Fibroblast of skin of right quadriceps (primary cell): ENCODE results near the gene IFT172.
"Not testable (repeated sequence)": the region's sequence is repeated elsewhere in the genome, so short reads cannot be mapped to it uniquely, and the experiment has no call there.

Experiments used
- DNase-seq: peaks from one replicate; pipeline ENCODE4 v3.0.0-alpha.2; 2013

IFT172 gene

DNA sequence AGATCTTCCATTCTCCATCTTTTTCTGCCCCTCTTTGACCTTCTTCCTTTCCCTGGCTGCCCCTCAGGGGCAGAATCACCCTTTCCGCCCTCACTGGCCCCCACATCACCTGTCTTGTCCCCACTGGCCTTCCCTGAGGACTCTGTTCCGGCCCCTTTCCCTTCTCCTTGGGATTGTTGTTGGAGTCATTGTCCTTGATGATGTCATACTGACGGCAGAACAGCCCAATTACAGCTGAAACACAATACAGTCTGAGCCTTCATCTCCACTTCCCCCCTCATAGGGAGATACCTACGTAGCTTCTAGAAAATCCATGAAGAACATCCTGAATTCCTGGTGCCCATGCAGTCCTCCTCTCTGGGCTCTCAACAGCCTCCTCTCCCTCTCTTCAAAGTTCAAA, 3.0 kb upstream of the IFT172 start:
- DNase-seq = no peak

DNA sequence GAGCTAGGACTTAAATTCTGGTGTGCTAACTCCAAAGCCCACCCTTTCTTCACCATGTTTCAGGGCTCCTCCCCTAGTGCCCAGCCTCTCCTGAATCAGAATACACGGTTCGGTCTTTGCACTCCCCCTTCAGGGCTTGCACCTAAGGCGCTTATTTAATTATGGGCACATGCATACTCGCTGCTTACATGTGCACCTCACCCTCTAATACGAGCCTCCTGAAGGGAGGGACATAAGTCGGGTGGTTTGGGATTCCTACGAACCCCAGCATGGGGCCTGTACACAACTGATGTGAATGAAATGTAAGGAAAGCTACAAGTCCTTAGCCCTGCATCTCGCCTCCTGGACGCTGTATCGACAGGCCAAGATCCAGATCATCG, 435 bp downstream of the IFT172 start:
- peak; percentile 10 for DNase-seq

DNA sequence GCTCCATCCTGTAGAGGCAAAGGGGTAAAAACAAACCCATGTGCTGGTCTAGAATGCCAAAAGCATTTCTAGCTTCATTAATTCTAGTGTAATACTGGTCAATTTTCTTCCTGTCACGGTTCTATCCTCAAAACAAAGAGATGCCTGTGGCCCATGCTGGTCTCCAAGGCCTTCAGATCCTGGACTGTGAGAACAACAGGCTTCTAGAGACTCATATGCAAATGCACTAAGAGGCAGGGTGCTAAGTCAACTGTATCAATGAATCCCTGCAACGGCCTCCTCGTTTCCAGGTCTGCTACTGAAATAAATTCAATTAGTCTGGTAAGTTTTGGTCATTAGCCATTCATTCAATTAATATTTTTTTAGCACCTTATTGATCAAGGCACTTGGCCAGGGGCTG, 4.0 kb downstream of the IFT172 start:
- no peak for DNase-seq

DNA sequence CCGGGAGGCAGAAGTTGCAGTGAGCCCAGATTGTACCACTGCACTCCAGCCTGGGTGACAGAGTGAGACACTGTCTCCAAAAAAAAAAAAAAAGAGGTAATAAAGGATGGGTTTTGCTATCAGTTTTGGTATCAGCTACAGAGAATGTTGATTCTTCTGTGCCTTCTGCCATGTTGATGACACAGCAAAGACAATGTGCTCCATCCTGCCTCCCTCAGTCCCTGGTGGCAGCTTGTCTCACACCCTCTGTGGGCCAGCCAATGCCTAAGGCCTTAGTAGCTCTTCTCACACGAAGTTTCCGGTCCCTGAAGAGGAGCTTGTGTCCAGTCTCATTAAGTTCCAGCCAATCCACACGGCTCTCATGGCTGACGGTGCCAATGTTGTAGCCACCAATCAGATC, 17.6 kb downstream of the IFT172 start:
- no peak for DNase-seq

DNA sequence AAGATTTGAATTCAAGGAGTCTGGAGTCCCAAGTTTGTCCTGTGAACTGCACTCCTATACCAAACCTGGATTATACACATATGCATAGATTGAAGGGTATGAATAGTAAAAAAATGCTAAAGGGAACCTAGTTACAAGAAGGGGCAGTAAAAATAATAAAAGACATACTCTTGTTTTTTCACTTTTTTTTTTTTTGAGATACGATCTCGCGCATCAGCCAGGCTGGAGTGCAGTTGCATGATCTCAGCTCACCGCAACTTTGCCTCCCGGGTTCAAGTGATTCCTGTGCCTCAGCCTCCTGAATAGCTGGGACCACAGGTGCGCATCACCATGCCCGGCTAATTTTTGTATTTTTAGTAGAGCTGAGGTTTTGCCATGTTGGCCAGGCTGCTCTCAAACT, 25.1 kb downstream of the IFT172 start:
- DNase-seq = no peak

DNA sequence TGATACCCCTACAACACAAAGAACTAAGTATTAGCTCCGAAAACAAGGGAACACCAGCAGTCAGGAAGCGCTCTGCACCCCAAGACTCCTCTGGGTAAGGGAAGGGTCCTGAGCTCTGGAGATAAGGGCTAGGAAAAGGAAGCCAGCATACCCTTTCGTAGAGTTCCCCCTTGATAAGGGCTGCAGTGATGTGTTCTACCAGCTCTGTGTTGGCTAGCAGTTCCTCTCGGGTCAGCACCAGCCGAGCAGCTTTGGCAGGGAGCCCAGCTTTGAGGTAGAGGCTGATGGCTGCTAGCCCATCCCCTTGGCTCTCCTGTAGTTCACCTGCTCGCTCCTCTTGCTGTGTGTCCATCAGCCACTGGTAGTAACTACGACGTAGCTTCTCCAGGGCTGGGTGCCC, 28.4 kb downstream of the IFT172 start:
- DNase-seq = no peak

DNA sequence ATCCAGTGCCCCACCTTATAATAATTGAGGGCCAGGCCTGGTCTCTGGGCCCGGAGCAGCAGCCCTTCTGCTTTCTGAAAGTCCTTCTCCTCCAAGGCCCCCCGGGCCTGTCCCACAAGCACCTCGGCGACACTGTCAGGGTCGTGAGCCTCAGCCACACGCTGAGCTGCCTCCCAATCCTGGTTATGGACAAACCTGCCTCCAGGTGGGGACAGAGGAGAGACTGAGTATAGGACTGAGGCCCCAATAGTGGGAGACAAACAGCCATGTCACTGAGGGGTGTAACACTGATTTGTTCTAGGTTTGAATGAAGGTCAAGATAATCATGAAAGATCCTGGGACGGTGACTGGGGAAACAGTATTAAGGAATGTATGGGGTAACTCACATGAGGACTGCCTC, 35.6 kb downstream of the IFT172 start:
- DNase-seq = no peak

DNA sequence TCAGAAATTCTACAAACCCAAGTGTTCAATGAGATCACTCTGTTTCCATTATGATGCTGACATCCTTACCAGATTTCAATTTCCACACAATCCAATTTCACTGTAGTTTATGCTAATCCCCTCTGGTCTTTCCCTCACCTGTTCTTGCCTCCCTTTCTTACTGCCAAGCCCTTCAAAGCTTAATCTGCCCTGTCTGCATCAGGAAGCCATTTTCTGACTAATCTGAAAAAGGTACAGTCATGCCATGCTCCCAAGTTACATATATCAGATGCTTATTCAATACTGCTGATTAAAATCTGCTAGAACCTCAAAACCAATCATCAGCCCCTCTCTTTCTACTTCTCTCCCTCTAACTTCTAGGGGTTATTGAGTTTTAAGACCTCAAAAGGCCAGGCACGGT, 38.4 kb downstream of the IFT172 start:
- no peak for DNase-seq

DNA sequence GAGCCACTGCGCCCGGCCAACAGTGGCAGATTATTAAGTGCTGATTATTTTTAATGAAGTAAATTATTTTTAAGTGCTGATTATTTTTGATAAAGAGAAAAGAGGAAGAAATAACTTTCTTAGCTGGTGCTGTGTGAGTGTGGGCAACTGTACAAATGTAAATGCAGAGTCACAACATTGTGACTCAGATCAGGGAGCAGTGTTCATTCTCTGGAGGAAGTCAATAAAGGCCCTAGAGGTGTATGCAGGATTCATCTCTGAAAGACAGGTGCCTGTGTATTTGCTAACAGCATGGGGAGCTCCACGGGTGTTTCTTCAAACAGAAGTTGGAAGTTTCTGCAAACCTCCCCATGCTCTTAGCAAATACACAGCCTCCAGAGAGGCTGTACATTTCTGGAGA, 41.2 kb downstream of the IFT172 start:
- no peak for DNase-seq

DNA sequence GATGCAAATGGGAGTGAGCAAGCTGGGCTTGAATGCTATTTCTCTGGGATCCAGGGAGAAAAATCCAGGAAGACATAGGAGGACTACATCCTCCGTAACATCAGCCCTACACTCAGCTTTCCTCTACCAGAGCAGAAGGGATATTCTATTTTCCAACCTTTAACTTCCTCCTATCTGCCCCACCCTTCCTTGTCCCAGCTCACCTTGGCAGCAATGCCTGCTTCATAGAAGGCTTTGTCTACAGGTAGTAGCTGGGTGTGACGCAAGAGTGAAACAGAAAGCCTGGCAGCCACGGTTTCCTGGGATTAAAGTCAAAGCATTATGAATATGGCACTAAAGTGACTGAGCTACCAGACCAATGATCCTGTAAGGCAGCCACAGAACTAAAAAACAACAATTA, 43.5 kb downstream of the IFT172 start:
- DNase-seq = no peak

DNA sequence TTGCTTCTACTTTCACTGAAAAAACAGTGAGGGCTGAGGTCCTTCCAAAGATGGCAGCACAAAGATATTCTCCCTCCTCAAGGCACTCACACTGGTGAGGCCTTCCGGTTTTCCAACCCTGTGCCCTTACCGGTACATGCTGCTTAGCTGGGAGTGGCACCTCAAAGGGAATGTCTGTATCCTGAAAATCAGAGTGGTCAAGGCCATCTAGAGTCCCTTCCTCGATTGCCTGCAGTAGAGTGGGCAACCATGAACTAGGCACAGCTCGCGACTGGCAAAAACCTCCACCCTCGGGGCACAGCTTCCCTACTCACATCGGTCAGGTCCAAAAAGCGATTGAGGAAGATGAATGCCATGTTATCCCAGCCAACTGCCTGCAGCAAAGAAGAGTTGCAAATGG, 43.9 kb downstream of the IFT172 start:
- no peak for DNase-seq

DNA sequence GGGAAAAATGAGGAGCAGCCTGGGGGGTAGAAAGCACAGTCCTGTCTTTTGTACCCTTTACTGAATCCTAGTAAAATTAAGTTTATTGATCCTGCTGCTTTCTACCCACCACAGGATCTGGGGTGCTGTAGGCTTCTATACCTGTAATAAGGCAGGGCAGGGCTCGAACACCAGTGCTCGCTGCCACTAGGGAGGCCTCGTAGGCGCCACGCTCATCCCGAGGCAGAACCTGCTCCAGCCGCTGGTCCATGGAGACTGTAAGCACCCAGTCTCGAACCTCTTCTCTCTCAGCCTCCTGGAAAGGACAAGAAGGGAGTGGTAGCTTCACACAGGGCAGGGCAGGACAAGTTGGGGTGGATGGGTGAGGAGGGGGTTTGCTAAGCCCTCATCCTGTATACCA, 44.4 kb downstream of the IFT172 start:
- DNase-seq = no peak

DNA sequence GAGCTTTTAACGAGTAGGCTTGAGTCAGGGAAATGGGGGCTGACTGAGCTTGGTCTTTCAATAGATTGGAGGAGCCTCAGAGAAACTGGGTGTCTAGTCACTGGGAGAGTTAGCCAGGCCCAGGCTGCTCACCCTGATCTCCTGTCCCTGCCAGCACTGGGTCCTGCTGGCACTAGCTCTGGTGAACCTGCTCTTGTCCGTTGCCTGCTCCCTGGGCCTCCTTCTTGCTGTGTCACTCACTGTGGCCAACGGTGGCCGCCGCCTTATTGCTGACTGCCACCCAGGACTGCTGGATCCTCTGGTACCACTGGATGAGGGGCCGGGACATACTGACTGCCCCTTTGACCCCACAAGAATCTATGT, 46.6 kb downstream of the IFT172 start:
- no peak for DNase-seq

DNA sequence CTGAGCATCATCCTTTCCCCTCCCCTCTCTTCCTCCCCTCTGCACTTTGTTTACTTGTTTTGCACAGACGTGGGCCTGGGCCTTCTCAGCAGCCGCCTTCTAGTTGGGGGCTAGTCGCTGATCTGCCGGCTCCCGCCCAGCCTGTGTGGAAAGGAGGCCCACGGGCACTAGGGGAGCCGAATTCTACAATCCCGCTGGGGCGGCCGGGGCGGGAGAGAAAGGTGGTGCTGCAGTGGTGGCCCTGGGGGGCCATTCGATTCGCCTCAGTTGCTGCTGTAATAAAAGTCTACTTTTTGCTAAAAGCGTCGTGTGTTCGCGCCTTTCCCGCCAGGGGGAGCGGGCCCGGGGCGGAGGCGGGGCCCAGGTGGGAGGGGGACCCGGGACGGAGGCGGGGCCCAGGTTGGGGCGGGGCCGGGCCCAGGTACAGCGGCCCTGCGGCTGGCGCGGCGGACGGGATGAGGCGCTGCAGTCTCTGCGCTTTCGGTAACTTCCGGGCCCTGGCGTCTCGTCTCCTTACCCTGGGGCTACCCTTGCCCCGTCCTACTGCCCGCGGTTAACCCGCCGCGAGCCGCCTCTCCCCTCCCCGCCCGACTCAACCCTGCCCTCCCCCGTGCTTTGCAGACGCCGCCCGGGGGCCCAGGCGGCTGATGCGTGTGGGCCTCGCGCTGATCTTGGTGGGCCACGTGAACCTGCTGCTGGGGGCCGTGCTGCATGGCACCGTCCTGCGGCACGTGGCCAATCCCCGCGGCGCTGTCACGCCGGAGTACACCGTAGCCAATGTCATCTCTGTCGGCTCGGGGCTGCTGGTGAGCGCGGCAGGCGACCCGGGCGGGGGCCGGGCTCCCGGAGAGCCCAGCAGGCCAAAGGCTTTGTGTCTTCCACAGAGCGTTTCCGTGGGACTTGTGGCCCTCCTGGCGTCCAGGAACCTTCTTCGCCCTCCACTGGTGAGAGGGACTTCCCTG, 47.3 kb downstream of the IFT172 start, which contains the start of gene KRTCAP3:
Gene KRTCAP3, plus strand, starts transcription at position 424 of the 962 bp plus-strand sequence. Its CDS starts 32 bp downstream, at position 456.
- no peak for DNase-seq

DNA sequence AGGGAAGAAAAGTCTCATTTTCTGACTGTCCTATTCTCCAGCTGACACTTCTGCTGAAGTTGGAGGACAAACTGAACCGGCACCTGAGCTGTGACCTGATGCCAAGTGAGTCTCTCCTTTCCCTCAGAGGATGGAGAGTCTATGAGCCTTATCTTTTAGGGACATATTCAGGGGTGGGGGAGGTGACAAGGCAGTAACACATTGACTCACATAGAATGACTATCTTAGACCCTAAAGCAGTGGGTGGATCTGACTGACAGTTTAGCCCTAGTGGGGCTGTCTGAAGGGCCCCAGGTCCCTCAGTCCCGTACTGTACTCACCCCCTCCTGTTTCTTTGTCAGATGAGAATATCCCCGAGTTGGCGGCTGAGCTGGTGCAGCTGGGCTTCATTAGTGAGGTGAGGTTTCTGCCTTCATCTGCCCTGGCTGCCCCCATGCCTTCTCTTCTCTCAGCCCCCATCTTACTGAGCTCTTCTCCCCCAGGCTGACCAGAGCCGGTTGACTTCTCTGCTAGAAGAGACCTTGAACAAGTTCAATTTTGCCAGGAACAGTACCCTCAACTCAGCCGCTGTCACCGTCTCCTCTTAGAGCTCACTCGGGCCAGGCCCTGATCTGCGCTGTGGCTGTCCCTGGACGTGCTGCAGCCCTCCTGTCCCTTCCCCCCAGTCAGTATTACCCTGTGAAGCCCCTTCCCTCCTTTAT, 48.2 kb downstream of the IFT172 start:
- DNase-seq = no peak

DNA sequence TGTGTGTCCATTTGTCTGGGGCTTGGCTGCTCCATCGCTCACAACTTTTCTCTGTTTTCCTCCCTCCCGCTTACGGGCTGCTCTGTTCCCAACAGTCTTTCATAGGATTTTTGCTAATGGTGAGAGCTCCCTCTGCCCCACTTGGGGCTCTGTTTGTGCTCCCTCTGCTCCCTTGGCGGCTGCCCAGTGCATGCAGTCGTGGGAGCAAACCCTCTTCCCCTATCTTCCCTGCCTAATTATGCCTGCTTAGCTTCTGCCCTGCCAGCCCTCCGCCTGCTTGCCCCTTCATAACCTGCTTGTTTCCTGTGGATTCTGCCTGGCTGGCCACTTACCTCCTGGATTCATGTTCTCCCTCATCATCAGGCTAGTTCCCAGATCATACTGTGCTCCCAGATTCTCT, 53.9 kb downstream of the IFT172 start:
- no peak for DNase-seq

DNA sequence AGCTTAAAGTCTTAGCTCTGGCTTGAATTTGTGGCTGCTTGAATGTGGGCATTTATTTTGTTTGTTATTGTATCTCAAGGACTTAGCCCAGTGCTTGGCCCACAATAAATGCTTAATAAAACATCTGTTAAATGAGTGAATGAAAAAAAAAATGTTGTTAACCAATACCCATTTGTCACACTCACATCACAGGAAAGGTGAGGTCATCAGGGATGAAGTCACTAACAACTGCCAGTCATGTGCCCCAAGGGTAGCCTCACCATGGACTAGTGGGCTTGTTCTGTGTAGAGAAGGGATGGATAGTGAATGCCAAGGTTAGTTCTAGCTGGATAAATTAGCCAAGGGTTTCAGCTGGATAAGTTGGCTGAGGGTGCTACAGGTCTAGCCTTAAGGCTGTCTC, 58.1 kb downstream of the IFT172 start:
- no peak for DNase-seq

DNA sequence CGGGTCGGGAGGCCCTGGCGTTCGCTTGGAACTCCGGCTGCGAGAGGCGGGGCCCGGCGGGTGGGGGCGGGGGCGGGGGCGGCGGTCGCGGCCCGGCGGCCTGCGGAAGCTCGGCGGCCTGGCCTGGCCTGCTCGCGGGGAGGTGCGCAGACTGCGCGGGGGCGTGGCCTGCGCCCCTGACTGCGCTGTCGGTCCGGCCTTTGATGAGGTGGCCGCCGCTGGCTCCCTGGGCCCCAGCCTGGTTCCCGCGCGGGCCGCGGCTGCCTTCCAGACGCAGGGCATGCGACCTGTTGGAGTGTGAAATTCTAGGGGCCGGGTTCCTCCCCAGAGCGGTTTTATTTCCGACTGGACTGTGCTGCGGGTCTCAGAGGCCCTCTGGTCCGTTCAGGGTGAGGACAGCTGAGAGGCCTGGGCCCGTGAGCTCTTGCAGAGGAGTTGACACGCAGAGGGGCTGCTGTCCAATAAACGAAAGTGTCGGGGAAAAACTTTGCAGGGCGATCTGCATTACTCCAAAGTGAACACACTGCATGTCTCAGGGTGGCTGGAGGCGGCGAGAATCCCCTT, 60.5 kb downstream of the IFT172 start:
- peak; percentile 81 for DNase-seq

DNA sequence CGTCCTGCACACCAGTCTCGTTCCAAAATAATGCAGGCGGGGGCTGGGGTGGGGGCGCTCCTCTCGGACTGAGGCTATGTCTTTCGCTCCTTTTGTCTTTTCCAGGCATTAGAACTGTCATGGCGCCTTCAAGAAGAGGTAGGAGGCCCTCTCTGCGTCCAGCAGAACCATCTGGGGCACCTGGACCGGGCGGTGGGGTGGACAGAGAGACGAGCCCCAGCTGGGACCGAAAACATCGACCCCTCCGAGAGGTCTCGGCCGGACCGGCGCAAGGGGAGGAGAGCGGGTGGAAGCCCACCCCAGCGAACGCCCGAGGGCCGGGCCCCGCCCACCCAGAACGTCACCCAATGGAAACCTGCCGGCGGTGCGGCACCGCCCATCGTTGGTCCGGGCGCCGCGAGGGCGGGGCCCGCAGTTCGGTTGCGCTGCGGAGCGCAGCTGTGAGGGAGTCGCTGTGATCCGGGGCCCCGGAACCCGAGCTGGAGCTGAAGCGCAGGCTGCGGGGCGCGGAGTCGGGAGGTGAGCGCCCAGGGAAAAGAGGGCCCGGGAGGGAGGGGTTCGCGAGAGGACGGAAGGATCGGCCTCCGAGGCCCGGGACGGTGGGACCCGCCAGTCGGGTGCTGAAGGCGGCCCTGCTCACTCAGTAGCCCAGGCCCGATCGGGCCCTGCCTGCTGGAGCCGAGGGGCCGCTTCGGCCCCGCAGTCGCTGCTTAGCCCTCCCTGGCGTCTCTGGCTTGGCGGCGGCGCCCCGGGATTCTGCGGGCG, 61.1 kb downstream of the IFT172 start, which contains the start of gene NRBP1:
Gene NRBP1, plus strand, starts transcription at position 419 of the 765 bp plus-strand sequence. CDS start 4,643 bp downstream, outside the sequence.
- DNase-seq = peak; percentile 88

DNA sequence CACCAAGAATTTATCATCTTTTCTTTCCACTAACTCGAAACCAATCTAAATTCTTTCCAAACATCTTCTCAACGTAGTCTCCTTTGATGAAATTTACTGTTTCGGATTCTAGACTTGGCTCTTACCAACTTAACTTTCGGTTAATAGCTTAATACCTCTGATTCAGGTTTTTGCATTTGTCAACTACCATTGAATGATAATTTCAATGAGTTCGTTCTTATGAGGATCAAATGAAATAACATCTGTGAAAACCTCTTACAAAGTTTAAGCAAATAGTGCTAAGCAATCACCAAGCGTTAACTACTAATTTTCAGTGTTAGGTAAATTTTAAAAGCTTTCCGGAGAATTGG, 61.7 kb downstream of the IFT172 start:
- DNase-seq = no peak

DNA sequence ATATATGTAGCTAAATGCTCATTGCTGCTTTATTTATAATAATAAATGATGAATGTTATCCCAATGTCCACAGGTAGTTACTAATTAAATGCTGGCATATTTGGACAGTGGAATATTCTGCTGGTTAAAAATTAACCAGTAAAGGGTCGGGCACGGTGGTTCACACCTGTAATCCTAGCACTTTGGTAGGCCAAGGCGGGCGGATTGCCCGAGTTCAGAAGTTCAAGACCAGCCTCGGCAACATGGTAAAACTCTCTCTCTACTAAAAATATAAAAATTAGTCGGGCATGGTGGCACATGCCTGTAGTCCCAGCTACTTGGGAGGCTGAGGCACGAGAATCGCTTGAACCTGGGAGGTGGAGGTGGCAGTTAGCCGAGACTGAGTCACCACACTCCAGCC, 64.5 kb downstream of the IFT172 start:
- not testable (repeated sequence) for DNase-seq

DNA sequence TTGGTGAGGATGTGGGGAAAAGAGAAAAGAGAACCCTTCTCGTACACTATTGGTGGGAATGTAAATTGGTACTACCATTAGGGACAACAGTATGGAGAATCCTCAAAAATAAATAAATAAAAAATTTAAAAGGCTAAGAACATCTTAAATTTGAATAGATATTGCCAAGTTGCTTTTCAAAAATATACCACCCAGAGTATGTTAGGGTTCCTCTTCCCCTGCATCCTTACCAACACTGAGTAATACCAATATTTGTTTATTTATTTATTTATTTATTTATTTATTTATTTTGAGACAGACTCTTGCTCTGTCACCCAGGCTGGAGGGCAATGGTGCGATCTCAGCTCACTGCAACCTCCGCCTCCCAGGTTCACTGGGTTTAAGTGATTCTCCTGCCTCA, 66.6 kb downstream of the IFT172 start:
- no peak for DNase-seq

DNA sequence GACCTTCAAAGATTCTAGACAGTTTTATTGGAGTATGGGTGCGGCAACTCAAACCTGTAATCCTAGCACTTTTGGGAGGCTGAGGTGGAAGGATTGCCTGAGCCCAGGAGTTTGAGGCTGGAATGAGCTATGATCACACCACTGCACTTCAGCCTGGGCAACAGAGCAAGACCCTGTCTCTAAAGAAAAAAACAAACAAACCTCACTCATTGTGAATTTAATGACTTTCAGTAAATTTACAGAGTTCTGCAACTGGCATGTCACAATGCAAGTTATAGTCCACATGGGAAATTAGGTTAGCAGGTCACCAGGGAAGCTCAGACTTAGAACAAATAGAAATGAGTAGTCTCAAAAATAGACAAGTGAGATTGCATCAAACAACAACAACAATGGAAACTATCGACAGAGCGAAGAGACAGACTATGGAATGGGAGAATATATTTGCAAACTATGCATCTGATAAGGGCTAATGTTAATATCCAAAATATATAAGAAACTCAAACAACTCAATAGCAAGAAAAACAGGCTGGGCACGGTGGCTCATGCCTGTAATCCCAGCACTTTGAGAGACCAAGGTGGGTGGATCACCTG, 67.8 kb downstream of the IFT172 start:
- no peak for DNase-seq
